B cell (primary cell): ENCODE results near the gene HLA-DRB1. TPM values are rescaled to one million over a fixed set of nuclear protein-coding genes. Genes with fewer than 3 reads are reported as not detected.
"Not testable (repeated sequence)": the region's sequence is repeated elsewhere in the genome, so short reads cannot be mapped to it uniquely, and the experiment has no call there.

Source experiments
- ATAC-seq: fragments of 200-7000 bp; cut with Tn5 transposase; one replicate; pipeline ENCODE4 v1.10.0; 2021; ENCODE audit warnings: low read depth, mild to moderate bottlenecking, moderate number of reproducible peaks, moderate library complexity
- CTCF ChIA-PET: fragments of 350-600 bp; sonication (Branson Sonifier 250); formaldehyde crosslinking; loops from one replicate; lab custom pipeline; 2021; ENCODE audit warnings: antibody characterized with exemption, inconsistent platforms; lab: Charles Lee
- POLR2A ChIA-PET: fragments of 350-600 bp; sonication (Branson Sonifier 250); formaldehyde crosslinking; loops from one replicate; lab custom pipeline; 2021; ENCODE audit warnings: antibody characterized with exemption; lab: Charles Lee
- DNase-seq: peaks from one replicate; pipeline ENCODE4 v3.0.0; 2013
- H2AFZ ChIP-seq: 2 replicates; pipeline ENCODE4 v1.6.1; 2012; ENCODE audit warnings: mild to moderate bottlenecking, low read depth, low read length; ENCODE audit not compliant: insufficient read depth, poor library complexity, severe bottlenecking
- H3K27ac ChIP-seq, 2 donors: 1 replicate in 1 of 2; 2 replicates in 1 of 2; pipeline ENCODE4 v1.5.1; 2012 to 2013; ENCODE audit warnings: low read length in 2 of 2, mild to moderate bottlenecking in 2 of 2, moderate library complexity in 1 of 2
- H3K27me3 ChIP-seq, 4 experiments: fragments of 200-600 bp in 1 of 4; sonication (generic) in 1 of 4; replicated peaks in 1 of 4; 1 replicate in 2 of 4; 2 replicates in 2 of 4; pipeline versions ENCODE4 v1.6.1 to v1.7.0; 2013 to 2016; ENCODE audit warnings: low read length in 3 of 4, mild to moderate bottlenecking in 2 of 4, mixed read lengths in 1 of 4, moderate library complexity in 1 of 4; ENCODE audit not compliant: insufficient read depth in 4 of 4, control insufficient read depth in 3 of 4; ENCODE audit errors: control extremely low read depth in 1 of 4
- H3K36me3 ChIP-seq, 2 experiments: replicated peaks in 1 of 2; 1 replicate in 1 of 2; 2 replicates in 1 of 2; pipeline versions ENCODE4 v1.6.1 to v1.7.1; 2013; ENCODE audit warnings: low read length in 1 of 2; ENCODE audit not compliant: insufficient read depth in 2 of 2, control insufficient read depth in 1 of 2; ENCODE audit errors: control extremely low read depth in 1 of 2, extremely low read depth in 1 of 2
- H3K4me1 ChIP-seq, 2 donors: fragments of 200-600 bp in 1 of 2; sonication (generic) in 1 of 2; 1 replicate in 1 of 2; 2 replicates in 1 of 2; pipeline versions ENCODE4 v1.5.1 to v1.6.1; 2013 to 2017; ENCODE audit warnings: low read length in 2 of 2; ENCODE audit not compliant: control insufficient read depth in 2 of 2, insufficient read depth in 2 of 2
- H3K4me2 ChIP-seq: replicated peaks from 2 replicates; pipeline ENCODE3; 2012; ENCODE audit warnings: mild to moderate bottlenecking, low read depth, low read length; ENCODE audit not compliant: poor library complexity, severe bottlenecking
- H3K4me3 ChIP-seq, 5 experiments: fragments of 200-600 bp in 1 of 5; sonication (generic) in 1 of 5; 1 replicate in 3 of 5; 2 replicates in 2 of 5; pipeline versions ENCODE4 v1.5.1 to v1.7.0; 2011 to 2016; ENCODE audit warnings: low read length in 4 of 5, mild to moderate bottlenecking in 4 of 5, low read depth in 2 of 5, control low read depth in 1 of 5, moderate library complexity in 1 of 5; ENCODE audit not compliant: insufficient read depth in 1 of 5; ENCODE audit errors: control extremely low read depth in 1 of 5, extremely low read depth in 1 of 5
- H3K79me2 ChIP-seq: fragments of 200-600 bp; sonication (generic); one replicate; pipeline ENCODE4 v1.6.0; 2016; ENCODE audit warnings: low read length; ENCODE audit not compliant: control insufficient read depth, insufficient read depth
- H3K9ac ChIP-seq: fragments of 200-600 bp; sonication (generic); 2 replicates; pipeline ENCODE4 v1.6.1; 2017; ENCODE audit warnings: mild to moderate bottlenecking, low read length, moderate library complexity
- H3K9me3 ChIP-seq, 3 donors: one replicate each; pipeline versions ENCODE4 v1.6.1 to v1.7.1; 2013; ENCODE audit warnings: low read length in 2 of 3; ENCODE audit not compliant: control insufficient read depth in 2 of 3, insufficient read depth in 1 of 3; ENCODE audit errors: control extremely low read depth in 1 of 3
- H4K20me1 ChIP-seq: 2 replicates; pipeline ENCODE4 v1.6.0; 2012; ENCODE audit warnings: mild to moderate bottlenecking, low read length; ENCODE audit not compliant: insufficient read depth, control insufficient read depth, poor library complexity, severe bottlenecking
- H3K27ac Mint-ChIP-seq: one replicate; pipeline ENCODE4 v1.8.0; 2021; ENCODE audit warnings: mixed read lengths
- H3K27me3 Mint-ChIP-seq: one replicate; pipeline ENCODE4 v1.8.0; 2021; ENCODE audit warnings: mixed read lengths
- H3K4me1 Mint-ChIP-seq: one replicate; pipeline ENCODE4 v1.8.0; 2021; ENCODE audit warnings: mixed read lengths
- H3K4me3 Mint-ChIP-seq: one replicate; pipeline ENCODE4 v1.8.0; 2021; ENCODE audit warnings: mixed read lengths
- H3K9me3 Mint-ChIP-seq: one replicate; pipeline ENCODE4 v1.8.0; 2022; ENCODE audit warnings: mixed read lengths; ENCODE audit not compliant: insufficient read depth
- CTCF ChIP-seq: fragments of 200-600 bp; IDR thresholded peaks from one replicate; pipeline ENCODE4 v1.8.0; 2022; ENCODE audit warnings: antibody characterized with exemption, mild to moderate bottlenecking
- EZH2 ChIP-seq: IDR thresholded peaks from 2 replicates; pipeline ENCODE4 v1.6.1; 2012; ENCODE audit warnings: borderline replicate concordance, low read depth, mild to moderate bottlenecking, moderate library complexity, low read length; ENCODE audit not compliant: insufficient read depth, poor library complexity, severe bottlenecking
- WGBS: methylation state at CpG from one replicate; pipeline ENCODE4 v1.1.5; 2013; ENCODE audit warnings: missing lambda C conversion rate; ENCODE audit not compliant: insufficient coverage; 5-methylcytosine and 5-hydroxymethylcytosine counted together
- intact Hi-C: fragments of 100-400 bp; cut with micrococcal nuclease; formaldehyde crosslinking; loops from one replicate; pipeline ENCODE4 v1.10.0; 2022
- polyA plus RNA-seq: library from polyadenylated mRNA; depleted of rRNA; stranded (reverse); fragments of >200 nt; gene quantifications from 2 replicates; pipeline ENCODE4 v1.2.3, GENCODE V29; 2012
- total RNA-seq, 2 donors: library from RNA; stranded (reverse); fragments of 120-200 nt in 1 of 2; gene quantifications; 1 replicate in 1 of 2; 2 replicates in 1 of 2; pipeline versions ENCODE4 v1.2.3 to v1.2.4, GENCODE V29; 2013 to 2022

The HLA-DRB1 gene
- total and polyA plus RNA-seq, 2 donors (not counting 1 experiment from before 2014, with no cell fraction given) = 559 to 1,240 TPM

GRCh38 chr6:32635526-32636123, 46.0 kb upstream of the HLA-DRB1 start:
- Mint-ChIP-seq H3K4me3 (peak overlapping the region; percentile 78), H3K27me3 (no peaks in the 10 kb centered on the region), H3K9me3 (no peaks in the 10 kb centered on the region), H3K27ac (peak overlapping the region; percentile 99), H3K4me1 (peaks cover 62% of the 10 kb centered on the region)
- H2AFZ ChIP-seq = no peak overlapping the region
- H3K36me3 ChIP-seq = peaks cover 0 to 6% of the 10 kb centered on the region in 2 experiments
- H3K9ac ChIP-seq = peak overlapping the region; percentile 100
- H4K20me1 ChIP-seq = no peaks in the 10 kb centered on the region
- peak overlapping the region; percentile 75 for H3K4me2 ChIP-seq
- H3K9me3 ChIP-seq = no peaks in the 10 kb centered on the region
- DNase-seq = peak; percentile 52
- POLR2A ChIA-PET = interaction anchor here (0.6 to 6.6 kb wide), 7 partner anchors 10 to 105 kb away, joined by 3 to 82 read pairs (median 15); partner anchors contain the start of gene HLA-DRB5
- TF ChIP-seq CTCF (no peak), EZH2 (no peak)
- WGBS = no CpG with 5 or more reads among the region's 2 CpGs
- H3K27ac ChIP-seq = peak overlapping the region; percentile 94 to 98
- no peak for ATAC-seq
- peaks cover 44 to 48% of the 10 kb centered on the region in 2 donors for H3K4me1 ChIP-seq
- H3K79me2 ChIP-seq = peaks cover 74% of the 10 kb centered on the region
- peak overlapping the region in 1 of 5 experiments; percentile 100 for H3K4me3 ChIP-seq
- CTCF ChIA-PET = interaction anchor here (1.2 to 7.7 kb wide), 3 partner anchors 8 to 22 kb away, joined by 3 to 59 read pairs (median 4); no protein-coding TSS in a partner anchor
- intact Hi-C loops = loop anchor here (2.0 to 5.0 kb wide), 2 partner anchors 25 to 33 kb away; no protein-coding TSS in a partner anchor
- no peaks in the 10 kb centered on the region for H3K27me3 ChIP-seq

- H3K4me3 Mint-ChIP-seq = peak overlapping the region; percentile 58
- POLR2A ChIA-PET, CTCF ChIA-PET, H3K4me3 ChIP-seq, H3K9ac ChIP-seq, H3K36me3 ChIP-seq, ATAC-seq, H4K20me1 ChIP-seq, H3K4me2 ChIP-seq, H3K9me3 Mint-ChIP-seq, DNase-seq, H2AFZ ChIP-seq, intact Hi-C loops, H3K27me3 Mint-ChIP-seq, H3K27me3 ChIP-seq, H3K9me3 ChIP-seq: not testable (repeated sequence)
- peak overlapping the region; percentile 95 for H3K27ac Mint-ChIP-seq
- H3K4me1 Mint-ChIP-seq = peaks cover 74% of the 10 kb centered on the region
- peaks cover 65 to 66% of the 10 kb centered on the region in 2 donors for H3K4me1 ChIP-seq
- no CpG with 5 or more reads among the region's 13 CpGs for WGBS
- peak overlapping the region in 1 of 2 donors; percentile 97 for H3K27ac ChIP-seq
- peaks cover 72% of the 10 kb centered on the region for H3K79me2 ChIP-seq
Observed at GRCh38 chr6:32629793-32630192, 40.1 kb upstream of the HLA-DRB1 start.
